ENCODE measurements around the gene GPC6.

Gene GPC6

DNA sequence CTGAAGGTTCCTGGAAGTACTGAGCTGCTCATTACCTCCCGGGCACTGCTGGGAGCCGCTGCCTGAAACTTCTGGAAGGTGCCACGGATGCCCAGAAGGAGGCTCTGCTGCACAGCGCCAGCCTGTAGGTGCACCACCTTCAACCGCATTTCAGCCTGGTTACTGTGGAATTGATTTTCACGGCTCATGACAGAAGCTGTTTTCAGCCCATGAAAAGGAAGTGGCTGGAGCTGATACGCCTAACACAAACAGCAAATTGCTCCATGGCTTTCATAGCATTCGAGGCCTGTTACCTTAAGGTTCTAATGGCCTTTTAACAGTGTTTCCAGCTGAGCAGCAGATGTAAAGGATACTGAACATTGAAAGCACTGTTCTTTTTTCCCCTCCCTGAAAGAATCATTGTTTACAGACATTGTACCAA, 22.0 kb downstream of the GPC6 start:
- no peak overlapping the region for H3K4me3 ChIP-seq (ENCODE audit: low read depth, low read length)
- TF ChIP-seq, protein P1, sequence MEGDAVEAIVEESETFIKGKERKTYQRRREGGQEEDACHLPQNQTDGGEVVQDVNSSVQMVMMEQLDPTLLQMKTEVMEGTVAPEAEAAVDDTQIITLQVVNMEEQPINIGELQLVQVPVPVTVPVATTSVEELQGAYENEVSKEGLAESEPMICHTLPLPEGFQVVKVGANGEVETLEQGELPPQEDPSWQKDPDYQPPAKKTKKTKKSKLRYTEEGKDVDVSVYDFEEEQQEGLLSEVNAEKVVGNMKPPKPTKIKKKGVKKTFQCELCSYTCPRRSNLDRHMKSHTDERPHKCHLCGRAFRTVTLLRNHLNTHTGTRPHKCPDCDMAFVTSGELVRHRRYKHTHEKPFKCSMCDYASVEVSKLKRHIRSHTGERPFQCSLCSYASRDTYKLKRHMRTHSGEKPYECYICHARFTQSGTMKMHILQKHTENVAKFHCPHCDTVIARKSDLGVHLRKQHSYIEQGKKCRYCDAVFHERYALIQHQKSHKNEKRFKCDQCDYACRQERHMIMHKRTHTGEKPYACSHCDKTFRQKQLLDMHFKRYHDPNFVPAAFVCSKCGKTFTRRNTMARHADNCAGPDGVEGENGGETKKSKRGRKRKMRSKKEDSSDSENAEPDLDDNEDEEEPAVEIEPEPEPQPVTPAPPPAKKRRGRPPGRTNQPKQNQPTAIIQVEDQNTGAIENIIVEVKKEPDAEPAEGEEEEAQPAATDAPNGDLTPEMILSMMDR (IDR thresholded peaks at IDR 0.05; ENCODE audit: low read depth, low read length) = peak; percentile 76
- peak; percentile 88 for DNase-seq (ENCODE audit: low read depth, low spot score)
- in situ Hi-C loops (cut with HindIII; ENCODE audit: low sequenced_read_pairs) = loop anchor here (10.0 kb wide), 1 partner anchor 796 kb away; no protein-coding TSS in a partner anchor

DNA sequence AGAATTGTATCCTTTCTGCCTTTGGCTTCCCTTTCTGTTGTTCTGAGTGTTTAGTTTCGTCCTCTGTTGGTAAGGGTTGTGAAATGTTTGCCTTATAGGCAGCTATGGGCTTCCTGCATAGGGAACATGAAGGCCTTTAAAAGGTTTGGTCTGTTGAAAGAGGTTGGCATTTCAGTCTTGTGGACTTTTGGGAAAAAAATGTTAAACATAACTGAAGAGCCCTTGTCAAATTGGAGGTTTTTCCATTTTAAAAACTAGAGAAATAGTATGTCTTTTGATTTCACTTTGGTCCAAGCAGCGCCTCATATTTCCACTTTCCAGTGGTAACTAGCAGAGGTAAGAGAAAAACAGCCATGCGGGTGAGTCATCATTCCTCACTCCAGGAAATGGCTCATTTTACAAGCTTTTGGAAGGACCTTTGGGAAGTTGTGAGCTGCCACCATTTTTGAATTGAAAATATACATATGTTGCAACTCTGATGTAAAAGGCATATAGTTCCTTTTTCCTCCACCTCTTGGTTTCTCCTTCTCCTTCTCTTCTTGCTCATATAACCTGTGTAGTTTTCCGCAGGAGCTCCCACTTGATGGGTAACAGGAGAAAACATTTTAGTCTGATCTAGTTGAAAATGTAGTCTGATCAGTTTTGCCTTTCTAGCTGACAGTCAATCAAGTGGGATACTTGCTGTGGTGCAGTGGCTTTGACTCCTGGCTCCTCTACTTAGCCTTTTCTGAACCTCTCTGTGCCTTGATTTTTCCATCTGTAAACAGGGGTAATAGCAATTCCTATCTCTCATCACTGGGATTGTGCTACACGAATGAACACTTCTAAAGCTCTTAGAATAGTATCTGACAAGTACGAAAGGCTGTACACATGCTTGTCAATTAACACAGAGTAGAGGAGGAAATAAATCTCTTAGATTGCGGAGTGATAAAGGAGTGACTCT, 23.0 kb downstream of the GPC6 start:
- no peak overlapping the region for H3K4me3 ChIP-seq (ENCODE audit: low read depth, low read length)
- DNase-seq (ENCODE audit: low read depth, low spot score) = peak; percentile 94
- TF ChIP-seq, protein P1 (IDR thresholded peaks at IDR 0.05; ENCODE audit: low read depth, low read length) = no peak
- in situ Hi-C loops (cut with HindIII; ENCODE audit: low sequenced_read_pairs) = loop anchor here (10.0 kb wide), 1 partner anchor 795 kb away; no protein-coding TSS in a partner anchor

DNA sequence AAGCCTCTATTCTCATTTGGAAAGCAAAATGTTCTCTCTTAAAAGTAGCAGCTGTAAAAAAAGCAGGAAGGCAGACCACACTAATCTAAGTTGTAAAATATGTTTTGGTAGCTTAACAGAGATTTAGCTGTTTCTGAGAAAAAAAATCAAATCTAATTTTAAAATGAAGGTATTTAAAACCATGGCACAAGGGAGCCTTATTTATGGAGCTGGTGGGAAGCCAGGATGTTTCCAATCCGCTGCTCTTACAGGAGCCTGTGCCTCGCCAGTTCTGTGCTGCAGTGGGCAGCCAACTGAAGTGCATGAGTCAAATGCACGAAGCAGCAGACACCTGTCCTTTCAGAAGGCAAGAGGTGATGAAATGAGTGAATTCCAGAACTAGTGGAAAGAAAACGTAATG, 28.2 kb downstream of the GPC6 start:
- in situ Hi-C loops (cut with HindIII; ENCODE audit: low sequenced_read_pairs) = no loop called here
- no peak for DNase-seq (ENCODE audit: low read depth, low spot score)
- H3K4me3 ChIP-seq (ENCODE audit: low read depth, low read length) = no peak overlapping the region
- TF ChIP-seq, protein P1 (IDR thresholded peaks at IDR 0.05; ENCODE audit: low read depth, low read length) = no peak

DNA sequence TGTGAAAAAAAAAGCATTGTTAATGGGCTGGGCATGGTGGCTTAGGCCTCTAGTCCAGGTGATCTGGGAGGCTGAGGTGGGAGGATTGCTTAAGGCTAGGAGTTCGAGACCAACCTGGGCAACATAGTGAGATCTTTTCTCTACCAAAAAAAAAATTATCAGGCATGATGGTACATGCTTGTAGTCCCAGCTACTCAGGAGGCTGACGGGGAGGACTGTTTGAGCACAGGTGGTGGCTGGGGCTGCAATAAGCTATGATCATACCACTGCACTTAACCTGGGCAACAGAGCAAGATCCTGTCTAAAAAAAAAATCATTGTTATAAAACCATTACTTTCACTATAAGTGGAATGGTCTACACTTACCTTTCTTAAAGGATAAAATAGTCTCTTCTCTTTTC, 30.4 kb downstream of the GPC6 start:
- no peak overlapping the region for H3K4me3 ChIP-seq (ENCODE audit: low read depth, low read length)
- in situ Hi-C loops (cut with HindIII; ENCODE audit: low sequenced_read_pairs) = no loop called here
- TF ChIP-seq, protein P1 (IDR thresholded peaks at IDR 0.05; ENCODE audit: low read depth, low read length) = no peak
- no peak for DNase-seq (ENCODE audit: low read depth, low spot score)

DNA sequence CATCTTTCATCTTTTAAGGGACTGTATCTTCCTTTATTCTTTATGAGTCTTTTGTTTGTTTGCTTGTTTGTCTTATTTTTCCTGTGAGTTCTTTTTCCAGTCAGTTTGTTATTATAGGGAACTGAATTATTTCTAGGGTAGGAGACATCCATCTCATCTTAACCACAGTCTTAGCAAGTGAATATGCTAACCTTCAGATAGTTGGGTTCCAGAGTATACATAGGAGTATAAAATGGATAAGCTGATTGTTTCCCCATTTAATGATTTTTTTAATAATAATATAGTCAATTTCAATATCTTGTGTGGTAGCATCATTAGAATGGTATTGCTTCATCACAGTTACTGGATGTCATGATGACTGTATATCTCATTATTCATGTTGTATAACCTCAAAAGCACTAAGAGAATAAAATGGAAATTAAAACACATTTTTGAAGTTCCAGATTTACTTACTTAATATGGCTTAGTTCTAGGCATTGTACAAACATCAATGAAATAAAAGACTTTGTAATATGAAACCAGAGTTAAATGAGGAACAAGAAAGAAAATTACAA, 33.0 kb downstream of the GPC6 start:
- TF ChIP-seq, protein P1 (IDR thresholded peaks at IDR 0.05; ENCODE audit: low read depth, low read length) = no peak
- in situ Hi-C loops (cut with HindIII; ENCODE audit: low sequenced_read_pairs) = no loop called here
- H3K4me3 ChIP-seq (ENCODE audit: low read depth, low read length) = no peak overlapping the region
- DNase-seq (ENCODE audit: low read depth, low spot score) = peak; percentile 12

DNA sequence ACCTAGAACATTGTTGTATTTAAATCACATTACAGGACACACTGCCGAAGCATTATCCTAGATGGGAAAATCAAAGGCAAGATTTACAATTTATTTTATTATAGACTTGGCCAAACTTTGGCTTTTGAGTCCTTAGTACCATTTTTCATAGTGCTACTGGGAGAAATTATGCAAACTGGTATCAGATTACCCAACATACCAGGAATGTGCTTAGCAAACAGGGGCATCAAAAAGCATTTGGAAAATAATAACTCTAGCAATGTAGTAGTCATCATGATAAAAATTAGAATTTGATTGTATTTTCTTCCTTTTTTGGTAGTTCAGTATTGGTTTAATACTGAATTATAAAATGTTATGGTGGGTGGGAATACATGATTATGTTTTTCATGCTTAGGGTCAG, 34.0 kb downstream of the GPC6 start:
- TF ChIP-seq, protein P1 (IDR thresholded peaks at IDR 0.05; ENCODE audit: low read depth, low read length) = no peak
- no peak overlapping the region for H3K4me3 ChIP-seq (ENCODE audit: low read depth, low read length)
- DNase-seq (ENCODE audit: low read depth, low spot score) = no peak
- in situ Hi-C loops (cut with HindIII; ENCODE audit: low sequenced_read_pairs) = no loop called here
